HUES6 (cell line): ENCODE measurements around the gene P2RY12.

ENCODE experiments used
- H3K27ac ChIP-seq: 2 replicates; pipeline ENCODE4 v1.7.0; 2013; ENCODE audit warnings: low read depth, mild to moderate bottlenecking, low read length, inconsistent platforms
- H3K27me3 ChIP-seq: 2 replicates; pipeline ENCODE4 v1.6.1; 2013; ENCODE audit warnings: low read length; ENCODE audit not compliant: control insufficient read depth, insufficient read depth
- H3K36me3 ChIP-seq: 2 replicates; pipeline ENCODE4 v1.6.1; 2013; ENCODE audit warnings: low read length; ENCODE audit not compliant: control insufficient read depth, insufficient read depth
- H3K4me1 ChIP-seq: 2 replicates; pipeline ENCODE4 v1.6.1; 2013; ENCODE audit warnings: low read length; ENCODE audit not compliant: control insufficient read depth, insufficient read depth
- H3K4me3 ChIP-seq: 2 replicates; pipeline ENCODE4 v1.5.1; 2013; ENCODE audit warnings: low read depth, low read length
- H3K9ac ChIP-seq: one replicate; pipeline ENCODE4 v1.6.1; 2013; ENCODE audit warnings: mild to moderate bottlenecking, low read length
- H3K9me3 ChIP-seq: 2 replicates; pipeline ENCODE4 v1.6.1; 2013; ENCODE audit warnings: low read depth, low read length; ENCODE audit not compliant: control insufficient read depth, insufficient read depth

The P2RY12 gene

DNA sequence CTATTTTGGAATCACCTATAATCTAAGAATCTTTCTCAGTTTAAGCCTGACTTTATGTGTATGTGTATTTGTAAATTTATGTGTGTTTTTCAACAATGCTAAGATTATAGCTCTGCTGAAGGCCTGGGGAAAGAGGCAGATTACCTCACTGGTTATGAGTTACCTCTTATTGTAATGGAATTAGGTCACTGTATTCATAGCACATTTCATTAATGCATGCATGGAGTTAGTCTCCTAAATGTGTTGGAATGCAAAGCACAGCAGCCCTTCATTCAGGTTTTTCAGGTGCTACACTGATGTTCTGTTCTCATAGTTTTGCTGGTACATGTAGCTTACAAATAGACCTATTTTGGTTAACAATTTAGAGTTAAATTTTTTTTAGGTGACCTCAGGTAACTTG lies 77.4 kb downstream of the P2RY12 start:
- no peaks in the 10 kb centered on the region for H3K36me3 ChIP-seq
- H3K27me3 ChIP-seq = no peaks in the 10 kb centered on the region
- H3K27ac ChIP-seq = no peak overlapping the region
- peaks cover 35% of the 10 kb centered on the region for H3K4me1 ChIP-seq
- no peak overlapping the region for H3K9ac ChIP-seq
- H3K4me3 ChIP-seq = no peak overlapping the region
- H3K9me3 ChIP-seq = no peaks in the 10 kb centered on the region

DNA sequence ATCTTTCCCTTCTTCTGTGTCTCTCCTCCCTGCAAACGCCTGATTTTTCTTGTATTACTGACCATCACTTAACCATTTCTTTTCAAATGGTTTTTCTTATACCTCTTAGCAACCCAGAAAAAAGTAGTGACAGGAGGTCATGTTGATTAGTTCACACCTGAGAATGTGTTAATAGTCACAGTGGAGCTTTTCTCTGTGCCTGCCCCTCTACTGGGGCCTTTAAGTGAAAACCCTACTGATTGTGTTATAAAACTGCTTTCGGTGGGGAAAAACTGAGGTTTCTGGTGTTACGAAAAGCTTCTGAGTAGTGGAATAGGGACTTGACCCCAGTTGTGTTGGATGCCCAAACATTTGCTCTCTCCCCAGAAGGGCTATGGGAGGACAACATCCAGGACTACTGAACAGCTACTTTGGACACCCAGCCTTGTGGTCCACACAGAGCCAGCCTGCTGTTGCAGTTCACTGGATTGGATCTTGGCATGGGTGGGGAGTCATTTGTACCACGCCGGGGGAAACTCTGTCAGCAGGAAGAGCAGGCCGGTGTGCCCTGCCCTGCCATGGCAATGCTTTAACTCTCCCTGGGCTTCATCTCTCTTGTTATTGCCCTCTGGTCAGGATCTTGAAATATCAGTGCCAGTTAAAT lies 78.3 kb downstream of the P2RY12 start:
- no peaks in the 10 kb centered on the region for H3K27me3 ChIP-seq
- no peaks in the 10 kb centered on the region for H3K36me3 ChIP-seq
- no peaks in the 10 kb centered on the region for H3K9me3 ChIP-seq
- peaks cover 35% of the 10 kb centered on the region for H3K4me1 ChIP-seq
- H3K9ac ChIP-seq = no peak overlapping the region
- H3K4me3 ChIP-seq = no peak overlapping the region
- H3K27ac ChIP-seq = no peak overlapping the region

DNA sequence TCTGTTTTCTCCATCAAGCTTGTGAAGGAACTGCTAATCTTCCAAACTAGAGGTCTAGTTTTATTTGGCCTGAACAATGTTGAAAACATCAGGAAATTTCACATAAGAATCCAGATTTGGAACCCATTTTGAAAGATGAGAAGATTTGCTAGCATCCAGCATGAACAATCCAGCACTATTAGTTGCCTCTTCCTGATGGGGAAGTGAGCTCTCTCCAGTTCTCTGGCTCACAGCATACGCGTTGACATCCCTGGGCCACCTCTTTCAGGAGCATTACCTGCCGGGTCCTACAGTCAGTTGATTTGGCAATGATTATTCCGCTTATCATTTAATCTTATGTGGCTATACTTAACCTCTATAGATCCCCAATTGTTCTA lies 78.8 kb downstream of the P2RY12 start:
- H3K4me3 ChIP-seq = no peak overlapping the region; the same call in 1 of the 2 replicates

DNA sequence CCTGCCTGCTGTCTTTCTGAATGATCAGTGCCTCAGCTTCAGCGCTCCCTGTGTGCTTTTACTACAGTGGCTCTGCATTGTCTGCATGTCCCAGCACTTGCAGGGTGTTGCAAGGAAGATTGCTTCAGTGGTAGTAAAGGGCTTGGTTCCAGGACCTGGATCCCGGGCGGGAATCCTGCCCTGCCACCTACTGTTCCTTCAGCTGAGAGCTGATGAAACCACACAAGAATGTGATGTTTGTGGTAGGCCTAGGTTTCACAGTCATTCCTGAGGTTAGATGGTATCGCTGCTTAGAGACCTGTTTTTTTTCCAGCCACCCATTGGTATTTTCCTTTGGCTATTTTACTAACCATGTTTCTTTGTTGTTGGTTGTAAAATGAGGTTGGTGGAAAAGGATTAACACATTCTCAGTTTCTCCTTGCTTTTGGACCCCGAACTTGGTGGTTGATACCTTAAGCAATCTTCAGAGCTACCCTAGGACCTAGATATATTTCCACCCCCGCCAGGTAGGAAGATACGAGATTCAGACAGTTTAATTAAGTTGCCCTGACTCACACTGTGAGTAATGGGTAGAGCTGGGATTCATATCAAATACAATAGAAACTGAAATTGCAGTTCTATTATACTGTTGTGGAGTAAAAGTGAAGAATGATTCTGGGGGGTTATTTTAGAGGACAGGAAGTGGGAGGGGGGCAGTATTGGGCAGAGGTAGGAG lies 79.3 kb downstream of the P2RY12 start:
- Histone ChIP-seq H3K27ac (no peak overlapping the region), H3K4me3 (no peak overlapping the region; the same call in 1 of the 2 replicates), H3K9ac (no peak overlapping the region)

More for the DNA sequence above, 78.8 kb downstream of the P2RY12 start:
- Histone ChIP-seq H3K9me3 (no peaks in the 10 kb centered on the region), H3K9ac (no peak overlapping the region), H3K36me3 (no peaks in the 10 kb centered on the region), H3K27me3 (no peaks in the 10 kb centered on the region), H3K4me1 (peaks cover 35% of the 10 kb centered on the region), H3K27ac (no peak overlapping the region)

DNA sequence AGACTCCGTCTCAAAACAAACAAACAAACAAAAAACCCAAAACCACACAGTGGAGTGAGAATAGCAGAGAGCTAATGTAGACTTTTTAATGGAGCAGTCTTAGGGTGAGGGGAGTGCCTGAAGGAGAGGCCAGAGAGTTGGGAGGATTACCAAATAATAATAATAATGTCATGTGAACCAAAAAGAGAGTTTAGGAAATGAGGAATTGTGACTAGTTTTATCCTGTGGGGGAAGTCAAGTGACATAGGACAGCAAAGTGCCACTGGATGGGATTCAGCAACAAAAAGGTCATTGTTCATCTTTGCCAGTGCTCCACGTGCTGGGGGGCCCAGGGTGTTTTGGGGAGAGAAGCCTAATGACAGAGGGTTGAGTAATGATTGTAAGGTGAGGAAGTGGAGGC lies 80.8 kb downstream of the P2RY12 start:
- H3K9ac ChIP-seq = no peak overlapping the region
- H3K27ac ChIP-seq = no peak overlapping the region
- H3K27me3 ChIP-seq = no peaks in the 10 kb centered on the region
- H3K4me3 ChIP-seq = no peak overlapping the region
- peaks cover 35% of the 10 kb centered on the region for H3K4me1 ChIP-seq
- H3K9me3 ChIP-seq = no peaks in the 10 kb centered on the region
- no peaks in the 10 kb centered on the region for H3K36me3 ChIP-seq

More for the DNA sequence above, 79.3 kb downstream of the P2RY12 start:
- no peaks in the 10 kb centered on the region for H3K36me3 ChIP-seq
- H3K4me1 ChIP-seq = peaks cover 35% of the 10 kb centered on the region
- H3K9me3 ChIP-seq = no peaks in the 10 kb centered on the region
- no peaks in the 10 kb centered on the region for H3K27me3 ChIP-seq

DNA sequence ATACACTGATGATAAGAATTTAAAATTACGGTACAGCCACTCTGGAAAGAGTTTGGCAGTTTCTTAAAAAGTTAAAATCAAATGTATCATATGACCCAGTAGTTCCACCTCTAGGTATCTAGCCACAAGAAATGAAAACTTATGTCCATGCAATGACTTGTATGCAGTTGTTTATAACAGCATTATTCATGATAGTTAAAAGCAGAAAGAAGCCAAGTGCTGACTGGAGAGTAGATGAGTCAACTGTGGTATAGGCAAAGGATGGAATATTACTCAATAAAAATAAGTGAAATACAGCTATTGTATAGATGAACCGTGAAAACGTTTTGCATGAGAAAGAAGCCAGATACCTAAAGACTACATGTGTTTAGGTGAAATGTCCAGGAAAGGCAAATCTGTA lies 82.8 kb downstream of the P2RY12 start:
- H3K36me3 ChIP-seq = no peaks in the 10 kb centered on the region
- H3K9me3 ChIP-seq = no peaks in the 10 kb centered on the region
- no peak overlapping the region for H3K4me3 ChIP-seq
- no peak overlapping the region for H3K27ac ChIP-seq
- no peaks in the 10 kb centered on the region for H3K27me3 ChIP-seq
- H3K4me1 ChIP-seq = peaks cover 24% of the 10 kb centered on the region
- no peak overlapping the region for H3K9ac ChIP-seq

DNA sequence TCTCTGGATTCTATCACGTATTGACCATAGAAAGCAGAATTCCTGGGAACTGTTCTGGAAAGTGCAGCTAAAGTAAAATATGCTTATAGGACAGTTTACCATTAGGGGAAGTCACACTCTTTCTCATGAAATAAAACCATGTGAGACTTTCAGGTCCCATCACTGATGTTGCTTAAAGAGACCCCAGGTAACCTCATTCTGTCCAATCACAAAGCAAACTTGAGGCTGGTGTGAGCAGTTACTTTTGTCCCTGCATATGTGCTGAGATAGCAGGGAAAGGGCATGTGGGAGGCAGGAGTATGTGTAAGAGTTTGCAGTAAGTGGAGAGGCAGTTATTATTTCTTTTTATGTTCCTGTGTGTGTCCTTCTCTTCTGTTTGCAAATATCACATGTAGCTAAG lies 84.0 kb downstream of the P2RY12 start:
- H3K9ac ChIP-seq = no peak overlapping the region
- H3K36me3 ChIP-seq = no peaks in the 10 kb centered on the region
- no peak overlapping the region for H3K27ac ChIP-seq
- no peak overlapping the region for H3K4me3 ChIP-seq
- H3K9me3 ChIP-seq = no peaks in the 10 kb centered on the region
- H3K4me1 ChIP-seq = peaks cover 11% of the 10 kb centered on the region
- no peaks in the 10 kb centered on the region for H3K27me3 ChIP-seq

DNA sequence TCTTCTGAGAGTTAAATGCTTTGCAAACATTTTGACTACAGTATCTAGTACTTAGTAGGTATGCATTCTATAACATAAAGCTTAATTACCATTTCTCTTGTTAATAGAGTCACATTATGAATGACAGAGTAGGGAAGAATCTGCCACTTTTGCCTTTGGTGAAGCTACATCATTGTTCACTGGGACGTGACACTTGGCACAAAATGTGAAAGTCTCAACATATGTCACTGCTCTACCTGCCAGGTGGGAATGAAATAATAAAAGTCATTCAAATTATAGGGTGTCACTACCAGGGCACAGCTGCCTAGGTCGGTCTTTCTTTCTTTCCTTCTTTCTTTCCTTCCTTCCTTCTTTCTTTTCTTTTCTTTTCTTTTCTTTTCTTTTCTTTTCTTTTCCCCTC lies 85.5 kb downstream of the P2RY12 start:
- Histone ChIP-seq H3K36me3 (no peaks in the 10 kb centered on the region), H3K9ac (no peak overlapping the region), H3K27ac (no peak overlapping the region), H3K4me3 (no peak overlapping the region), H3K4me1 (no peaks in the 10 kb centered on the region), H3K9me3 (no peaks in the 10 kb centered on the region), H3K27me3 (no peaks in the 10 kb centered on the region)

DNA sequence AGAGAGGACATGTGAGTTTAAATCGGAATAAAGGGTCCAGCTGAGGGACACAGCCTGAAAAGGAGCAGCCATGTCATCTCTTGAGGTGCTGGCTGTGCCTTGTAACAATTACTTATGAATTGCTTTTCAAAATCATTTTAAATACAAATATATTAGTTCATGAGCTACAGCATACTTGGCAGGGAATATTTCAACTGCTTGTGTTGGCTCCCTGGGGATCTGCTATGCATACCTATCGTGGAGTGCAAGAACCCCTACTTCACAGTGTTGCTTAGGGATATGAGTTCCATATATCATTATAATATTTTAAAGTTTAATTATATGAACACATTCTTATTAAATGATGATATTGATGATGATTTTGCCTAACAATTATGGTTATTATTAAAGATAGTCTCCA lies 87.1 kb downstream of the P2RY12 start:
- no peaks in the 10 kb centered on the region for H3K4me1 ChIP-seq
- no peaks in the 10 kb centered on the region for H3K36me3 ChIP-seq
- H3K27ac ChIP-seq = no peak overlapping the region
- H3K27me3 ChIP-seq = no peaks in the 10 kb centered on the region
- H3K9me3 ChIP-seq = no peaks in the 10 kb centered on the region
- H3K4me3 ChIP-seq = no peak overlapping the region
- no peak overlapping the region for H3K9ac ChIP-seq

DNA sequence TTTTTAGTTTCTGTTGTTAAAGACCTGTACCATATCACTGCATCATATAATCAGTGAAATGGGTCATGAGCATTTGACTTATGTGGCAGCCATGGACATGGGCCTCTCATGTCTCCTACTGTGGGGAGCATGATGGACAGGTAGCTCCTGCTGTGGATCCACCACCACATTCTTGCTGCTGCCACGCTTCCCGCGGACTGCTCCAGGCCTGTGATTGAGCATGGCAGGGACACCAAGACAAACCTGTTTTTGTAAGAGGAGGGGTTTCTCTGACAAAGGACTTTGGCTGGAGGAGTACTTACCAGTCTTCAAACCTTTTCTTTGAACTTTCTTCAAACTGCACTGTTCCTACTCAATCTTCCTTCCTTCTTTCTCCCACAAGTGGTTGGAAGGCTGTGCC lies 88.3 kb downstream of the P2RY12 start:
- no peak overlapping the region for H3K9ac ChIP-seq
- no peaks in the 10 kb centered on the region for H3K36me3 ChIP-seq
- H3K27ac ChIP-seq = no peak overlapping the region
- H3K4me1 ChIP-seq = no peaks in the 10 kb centered on the region
- H3K9me3 ChIP-seq = no peaks in the 10 kb centered on the region
- H3K4me3 ChIP-seq = no peak overlapping the region
- no peaks in the 10 kb centered on the region for H3K27me3 ChIP-seq

DNA sequence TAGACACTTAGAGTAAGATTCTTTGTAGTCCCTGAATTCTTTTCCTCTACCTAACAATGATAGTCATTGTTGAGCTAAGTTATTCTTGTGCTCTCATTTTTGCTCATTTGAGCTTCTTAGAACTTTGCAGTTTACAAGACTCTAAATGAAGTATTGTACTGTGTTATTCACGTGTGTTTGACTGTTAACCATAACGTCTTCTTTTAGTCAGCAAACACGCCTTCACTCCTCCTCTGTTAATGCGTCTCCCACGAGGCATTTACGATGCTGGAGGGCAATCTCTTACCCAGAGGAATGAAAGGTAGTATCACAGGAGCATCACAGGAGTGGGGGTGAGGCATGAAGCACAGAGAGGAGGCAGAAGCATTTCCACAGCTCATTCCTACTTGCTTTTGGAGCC lies 91.4 kb downstream of the P2RY12 start:
- H3K4me1 ChIP-seq = no peaks in the 10 kb centered on the region
- H3K27ac ChIP-seq = no peak overlapping the region
- no peak overlapping the region for H3K9ac ChIP-seq
- H3K4me3 ChIP-seq = no peak overlapping the region
- H3K9me3 ChIP-seq = no peaks in the 10 kb centered on the region
- no peaks in the 10 kb centered on the region for H3K36me3 ChIP-seq
- no peaks in the 10 kb centered on the region for H3K27me3 ChIP-seq
